GM19023 (cell line): Measurements from ENCODE around the gene TOLLIP.

Source experiments
- ATAC-seq: cut with Tn5 transposase; IDR thresholded peaks from one replicate; pipeline ENCODE4 v1.9.1; 2021; ENCODE audit warnings: mild to moderate bottlenecking, moderate library complexity; ENCODE audit not compliant: unreplicated experiment

Gene TOLLIP

GRCh38 chr11:1317993-1318392 is 8.6 kb upstream of the TOLLIP start:
- no peak for ATAC-seq

DNA sequence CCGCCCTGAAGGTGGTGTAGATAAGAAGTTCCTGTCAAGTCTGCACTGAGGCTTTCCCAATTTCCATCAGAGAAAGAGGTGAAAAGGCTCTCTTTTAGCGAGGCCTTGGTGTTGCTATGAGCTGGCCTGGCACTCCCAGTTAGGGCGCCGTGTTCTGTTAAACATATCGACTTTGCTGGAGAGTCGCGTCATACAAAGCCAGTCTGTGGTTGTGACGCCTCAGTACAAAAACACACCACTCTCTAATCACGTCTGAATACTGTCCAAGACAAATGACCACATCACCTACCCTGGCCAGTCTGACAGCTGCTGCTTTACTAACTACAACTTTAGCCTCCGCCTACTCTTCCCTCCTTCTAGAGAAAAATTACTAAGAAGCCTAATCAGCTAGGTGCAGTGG is 8.0 kb upstream of the TOLLIP start:
- ATAC-seq, result no peak

- ATAC-seq, result no peak
Measured at GRCh38 chr11:1310772-1311468, 1.5 kb upstream of the TOLLIP start.

- no peak for ATAC-seq
Measured at GRCh38 chr11:1310318-1310687, 871 bp upstream of the TOLLIP start.

DNA sequence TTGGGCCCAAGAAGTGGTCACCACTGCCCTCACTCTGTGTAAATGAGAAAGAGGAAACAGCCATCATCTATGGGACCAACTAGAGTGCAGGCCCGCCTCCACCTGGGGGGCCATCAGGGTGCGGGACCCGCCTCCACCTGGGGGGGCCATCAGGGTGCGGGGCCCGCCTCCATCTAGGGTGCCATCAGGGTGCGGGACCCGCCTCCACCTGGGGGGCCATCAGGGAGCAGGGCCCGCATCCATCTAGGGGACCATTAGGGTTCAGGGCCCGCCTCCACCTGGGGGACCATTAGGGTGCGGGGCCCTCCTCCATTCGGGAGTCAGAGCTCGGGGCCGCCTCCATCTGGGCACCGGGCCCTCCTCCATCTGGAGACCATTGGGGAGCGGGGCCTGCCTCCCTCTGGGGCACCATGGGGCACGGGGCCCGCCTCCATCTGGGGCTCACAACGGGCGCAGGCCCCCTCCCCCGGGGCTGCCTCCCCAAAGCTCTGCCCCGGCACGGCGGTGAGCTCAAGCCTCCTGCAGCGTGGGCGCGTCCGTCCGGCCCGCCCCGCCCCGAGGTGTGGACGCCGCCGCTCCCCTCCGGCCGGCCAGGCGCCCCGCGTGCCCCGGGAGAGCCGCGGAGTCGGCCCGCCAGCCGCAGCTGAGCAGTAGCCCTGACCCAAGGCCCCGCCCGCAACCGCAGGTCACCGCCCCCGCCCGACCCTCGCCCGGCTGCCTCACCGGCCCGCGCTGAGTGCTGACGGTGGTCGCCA is 512 bp downstream of the TOLLIP start:
- peak; percentile 44 for ATAC-seq

GRCh38 chr11:1307998-1308742 is 1.3 kb downstream of the TOLLIP start:
- ATAC-seq, result no peak

- no peak for ATAC-seq
Measured at GRCh38 chr11:1307163-1307870, 2.1 kb downstream of the TOLLIP start.

DNA sequence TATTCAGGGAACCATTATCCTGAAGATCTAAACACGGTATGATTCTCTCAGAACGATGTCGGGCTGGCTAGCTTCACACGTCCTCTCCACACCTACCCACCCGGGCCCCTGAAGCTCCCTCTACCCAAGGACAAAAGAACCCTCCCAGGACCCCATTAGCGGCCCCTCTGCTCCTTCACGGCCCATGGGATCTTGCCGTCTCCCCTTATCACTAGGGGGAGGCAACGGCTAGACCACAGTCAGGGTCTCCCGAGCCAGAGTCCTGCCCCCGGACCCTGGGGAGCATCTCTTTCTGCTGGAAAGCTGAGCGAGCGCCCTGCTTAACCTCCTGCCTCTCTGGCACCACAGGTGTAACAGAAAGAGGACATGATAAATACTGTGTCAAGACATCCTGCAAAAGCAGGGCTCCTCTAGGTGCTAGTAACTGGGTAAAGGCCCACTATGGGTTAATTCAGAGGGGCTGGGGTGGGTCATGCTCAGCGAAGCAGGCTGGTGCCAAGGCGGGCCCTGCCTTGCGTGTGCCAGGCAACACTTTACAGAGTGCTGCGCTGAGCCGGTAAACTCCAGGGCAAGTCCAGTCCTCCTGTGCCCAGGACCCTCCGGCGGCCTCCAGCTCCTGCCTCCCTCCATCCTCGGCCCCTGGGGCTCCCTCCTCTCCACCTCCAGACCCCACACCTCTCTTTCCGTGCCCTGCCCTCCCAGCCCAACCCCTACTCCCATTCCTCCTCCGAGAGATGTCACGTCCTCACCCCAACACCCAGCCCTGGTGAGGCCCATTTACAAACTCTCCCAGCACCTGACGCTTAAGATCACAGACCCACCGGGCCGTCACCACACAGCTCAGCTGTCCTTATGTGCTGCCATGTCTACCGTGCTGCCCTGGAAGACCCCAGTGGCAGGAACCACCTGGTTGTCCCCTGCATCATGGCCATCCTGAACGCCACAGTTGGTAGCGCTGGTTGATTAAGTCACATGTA is 3.0 kb downstream of the TOLLIP start:
- ATAC-seq, result no peak

DNA sequence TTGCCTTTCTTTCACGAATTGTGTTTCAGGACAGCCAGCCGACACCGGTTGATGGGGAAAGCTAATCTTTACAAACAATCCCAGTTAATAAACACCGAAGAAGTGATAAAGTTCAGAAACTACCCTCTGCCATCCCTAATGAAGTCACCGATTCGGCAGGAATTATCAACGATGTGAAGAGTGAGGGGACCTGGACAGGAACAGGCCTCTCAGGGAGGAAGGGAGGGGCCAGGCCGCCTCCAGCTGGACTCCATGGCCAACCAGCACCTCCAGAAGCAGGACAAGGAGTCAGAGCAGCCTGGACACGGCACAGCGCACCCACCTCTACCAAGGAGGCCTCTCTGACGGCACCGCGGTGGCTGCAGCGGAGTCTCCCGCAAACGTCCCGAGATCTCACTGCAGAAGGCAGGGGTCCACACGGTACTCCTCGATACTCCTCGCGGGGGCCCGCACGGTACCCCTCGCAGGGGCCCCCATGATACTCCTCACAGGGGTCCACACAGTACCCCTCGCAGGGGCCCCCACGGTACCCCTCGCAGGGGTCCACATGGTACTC is 3.9 kb downstream of the TOLLIP start:
- no peak for ATAC-seq

GRCh38 chr11:1305063-1305495 is 4.4 kb downstream of the TOLLIP start:
- no peak for ATAC-seq

GRCh38 chr11:1304380-1304779 is 5.1 kb downstream of the TOLLIP start:
- no peak for ATAC-seq

- no peak for ATAC-seq
Measured at GRCh38 chr11:1303973-1304372, 5.5 kb downstream of the TOLLIP start.

DNA sequence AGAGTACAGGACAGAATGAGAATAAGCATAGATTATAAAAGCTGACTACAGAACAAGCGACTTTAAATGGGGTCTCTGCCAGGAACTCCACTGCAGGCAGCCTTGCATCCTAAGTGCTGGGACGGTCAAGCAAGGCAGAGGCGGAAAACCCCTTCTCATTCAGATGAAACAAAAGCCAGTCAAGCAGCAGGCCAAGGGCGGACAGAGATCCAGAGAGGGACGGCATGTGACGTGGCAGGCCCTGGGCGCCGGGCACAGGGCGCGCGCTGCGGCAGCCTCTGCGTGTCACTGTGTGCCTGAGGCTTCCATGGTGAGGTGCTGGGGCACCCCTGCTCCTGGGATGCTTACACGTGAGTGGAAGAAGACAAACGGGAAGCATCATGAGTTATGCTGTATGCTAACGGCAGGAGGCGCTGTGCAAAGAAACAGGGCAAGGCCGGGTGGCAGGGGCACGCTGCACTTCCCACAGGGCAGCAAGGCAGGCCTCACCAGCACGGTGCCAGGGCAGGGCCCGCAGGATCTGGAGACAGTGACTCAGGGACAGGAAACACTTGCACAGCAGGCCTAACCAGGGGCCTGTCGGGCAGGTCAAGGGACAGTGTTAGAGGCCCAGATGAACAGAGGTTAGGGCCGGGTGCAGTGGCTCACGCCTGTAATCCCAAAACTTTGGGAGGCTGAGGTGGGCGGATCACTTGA is 6.2 kb downstream of the TOLLIP start:
- no peak for ATAC-seq

DNA sequence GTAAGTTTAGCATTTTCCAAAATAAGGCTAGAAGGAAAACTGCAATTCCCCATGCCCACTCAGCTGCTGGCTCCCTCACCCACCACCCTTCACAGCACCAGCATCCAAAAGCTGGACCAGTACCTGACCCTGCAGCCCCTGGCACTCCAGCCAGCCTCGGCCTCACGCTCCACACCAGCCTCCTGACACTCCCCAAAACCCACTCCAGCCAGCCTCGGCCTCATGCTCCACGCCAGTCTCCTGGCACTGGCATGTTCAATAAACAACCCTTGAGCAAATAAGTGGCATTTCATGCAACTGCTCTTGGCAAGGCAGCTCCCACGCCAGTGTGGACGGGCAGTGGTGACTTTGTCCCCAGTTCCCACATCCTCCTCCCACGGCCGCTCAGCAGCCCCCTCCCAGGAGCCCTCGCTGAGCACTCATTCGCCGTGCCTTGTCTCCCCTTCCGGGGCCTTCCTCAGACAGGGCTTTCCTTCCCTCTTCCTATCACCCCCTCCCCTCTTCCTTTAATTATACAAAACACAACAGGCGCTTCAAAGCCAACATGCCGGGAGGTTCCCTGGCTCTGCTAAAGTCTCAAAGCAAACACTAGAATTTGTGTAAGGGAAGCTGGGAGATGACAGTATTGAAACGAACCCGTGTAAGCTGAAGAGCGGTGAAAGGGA is 6.8 kb downstream of the TOLLIP start:
- no peak for ATAC-seq

GRCh38 chr11:1302041-1302460 is 7.4 kb downstream of the TOLLIP start:
- no peak for ATAC-seq

DNA sequence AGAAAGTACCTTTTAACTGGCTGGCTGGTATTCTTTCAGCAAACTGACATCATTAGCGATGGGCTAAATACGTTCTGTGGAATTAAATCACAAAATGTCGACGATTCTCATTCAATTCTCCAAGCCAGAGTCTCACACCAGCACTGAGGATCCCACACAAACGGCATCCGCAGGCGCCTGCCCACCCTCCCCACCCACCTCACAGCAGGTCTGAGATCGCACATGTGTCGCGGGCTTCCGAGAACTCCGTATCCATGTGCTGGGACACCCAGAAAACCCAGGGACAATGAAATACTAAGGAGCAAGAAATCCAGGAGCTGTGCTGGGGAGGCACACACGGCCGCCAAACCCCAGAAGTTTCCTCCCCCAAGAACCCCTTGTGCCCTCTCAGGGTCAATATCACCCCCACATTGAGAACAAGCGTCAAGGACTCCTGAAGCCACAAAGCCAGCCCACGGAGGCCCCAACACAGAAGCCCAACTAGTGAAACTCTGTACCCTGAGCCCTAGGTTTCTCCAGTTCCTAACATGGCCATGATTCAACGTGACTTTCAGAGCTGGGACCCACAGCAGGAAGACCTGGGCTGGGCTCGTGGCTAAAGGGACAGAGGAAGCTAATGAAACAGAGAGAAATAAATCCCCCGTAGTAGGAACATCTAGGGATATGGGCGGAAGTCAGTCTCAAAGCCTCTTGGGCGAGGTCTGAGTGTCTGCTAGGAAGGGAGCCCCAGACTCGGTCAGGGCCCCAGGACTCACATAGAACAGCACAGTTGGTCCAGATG is 8.0 kb downstream of the TOLLIP start:
- ATAC-seq, result no peak

DNA sequence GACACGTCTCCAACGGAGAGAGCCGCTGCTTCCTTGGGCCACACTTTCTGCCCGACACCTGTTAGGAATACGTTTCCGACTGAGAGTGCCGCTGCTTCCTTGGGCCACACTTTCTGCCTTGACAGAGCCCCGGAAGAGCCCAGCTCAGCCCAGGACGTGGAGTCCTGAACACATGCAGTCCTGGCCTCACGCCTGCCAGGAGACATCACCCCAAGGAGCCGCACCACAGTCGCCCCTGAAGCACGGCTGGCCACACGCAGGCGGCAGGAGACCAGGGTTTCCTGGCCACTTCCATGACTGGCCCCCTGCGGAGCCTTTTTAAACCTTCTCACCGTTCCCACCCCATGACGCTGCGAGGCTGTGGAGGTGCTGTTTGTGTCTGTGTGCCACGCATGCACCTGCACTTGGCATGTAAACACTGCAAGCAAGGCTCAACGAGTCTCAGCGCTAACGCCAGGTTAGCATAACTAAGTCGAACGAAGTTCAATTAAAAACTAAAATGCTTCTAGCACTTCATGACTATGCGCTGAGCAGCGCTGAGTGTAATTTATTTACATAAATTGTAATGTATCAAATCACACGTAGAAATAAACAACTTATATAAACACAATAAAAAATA is 8.8 kb downstream of the TOLLIP start:
- no peak for ATAC-seq
